ENCODE measurements around the gene NPB.

DNA sequence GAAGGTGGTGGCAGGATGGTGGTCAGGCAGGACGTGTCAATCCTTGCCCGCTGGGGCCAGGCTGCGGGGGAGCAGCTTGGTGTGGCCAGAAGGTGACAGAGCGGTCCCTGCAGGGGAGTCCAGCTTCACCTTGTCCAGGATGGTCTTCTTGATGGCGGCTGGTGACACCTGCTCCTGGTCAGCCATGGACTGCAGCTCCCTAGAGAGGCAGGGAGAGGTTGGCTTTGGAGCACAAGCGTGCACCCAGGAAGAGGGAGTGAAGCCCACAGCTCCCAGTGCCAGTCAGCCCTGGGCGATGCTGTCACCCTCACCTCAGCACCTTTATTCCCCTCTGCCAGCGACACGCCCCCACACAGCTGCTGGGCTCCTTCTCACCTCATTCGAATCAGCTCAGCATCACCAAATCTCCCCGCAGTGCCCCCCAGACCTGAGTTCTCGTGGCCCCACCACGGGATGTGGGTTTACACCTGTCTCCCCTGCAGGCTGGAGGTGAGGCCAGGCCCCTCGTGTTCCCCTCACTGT, 31.2 kb downstream of the NPB start:
- no peak for TF ChIP-seq POLR2AphosphoS5 (IDR thresholded peaks at IDR 0.05; ENCODE audit: insufficient read depth in 1 of 2, low read depth in 1 of 2)
- TF ChIP-seq, protein P1, sequence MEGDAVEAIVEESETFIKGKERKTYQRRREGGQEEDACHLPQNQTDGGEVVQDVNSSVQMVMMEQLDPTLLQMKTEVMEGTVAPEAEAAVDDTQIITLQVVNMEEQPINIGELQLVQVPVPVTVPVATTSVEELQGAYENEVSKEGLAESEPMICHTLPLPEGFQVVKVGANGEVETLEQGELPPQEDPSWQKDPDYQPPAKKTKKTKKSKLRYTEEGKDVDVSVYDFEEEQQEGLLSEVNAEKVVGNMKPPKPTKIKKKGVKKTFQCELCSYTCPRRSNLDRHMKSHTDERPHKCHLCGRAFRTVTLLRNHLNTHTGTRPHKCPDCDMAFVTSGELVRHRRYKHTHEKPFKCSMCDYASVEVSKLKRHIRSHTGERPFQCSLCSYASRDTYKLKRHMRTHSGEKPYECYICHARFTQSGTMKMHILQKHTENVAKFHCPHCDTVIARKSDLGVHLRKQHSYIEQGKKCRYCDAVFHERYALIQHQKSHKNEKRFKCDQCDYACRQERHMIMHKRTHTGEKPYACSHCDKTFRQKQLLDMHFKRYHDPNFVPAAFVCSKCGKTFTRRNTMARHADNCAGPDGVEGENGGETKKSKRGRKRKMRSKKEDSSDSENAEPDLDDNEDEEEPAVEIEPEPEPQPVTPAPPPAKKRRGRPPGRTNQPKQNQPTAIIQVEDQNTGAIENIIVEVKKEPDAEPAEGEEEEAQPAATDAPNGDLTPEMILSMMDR (IDR thresholded peaks at IDR 0.05): no peak
- TF ChIP-seq POLR2A (IDR thresholded peaks at IDR 0.05): no peak

All from vagina (tissue), 2 donors.